Spleen (tissue), 7 donors: Measurements from ENCODE around the gene SCN8A.

Experiments
- CTCF ChIP-seq, 11 experiments: fragments of 200-600 bp in 7 of 11; fragments of 450-650 bp in 4 of 11; sonication (generic) in 4 of 11; IDR thresholded peaks in 8 of 11; conservative IDR thresholded peaks in 3 of 11; 1 replicate in 7 of 11; 2 replicates in 4 of 11; pipeline versions ENCODE4 v1.4.0 to v1.8.0; 2016 to 2021; ENCODE audit warnings: antibody characterized with exemption in 11 of 11, inconsistent platforms in 4 of 11, mild to moderate bottlenecking in 1 of 11
- POLR2A ChIP-seq, 3 donors: fragments of 450-650 bp; IDR thresholded peaks; one replicate each; pipeline ENCODE4 v1.5.1; 2017; ENCODE audit warnings: antibody characterized with exemption in 3 of 3, mild to moderate bottlenecking in 1 of 3
- POLR2AphosphoS5 ChIP-seq, 3 donors: sonication (generic); formaldehyde crosslinking; IDR thresholded peaks; one replicate each; pipeline ENCODE4 v1.5.1; 2017; ENCODE audit warnings: antibody characterized with exemption in 3 of 3
- donor health status: DM: no; HTN: no; CAD: no; lungs with moderate emphysema.
- donor health status: DM: no; HTN: no; CAD: no.
- donor health status: DM: no; HTN: no; CAD: no.

GRCh38 chr12:51852404-51853137 is 261.5 kb downstream of the SCN8A start:
- TF ChIP-seq CTCF (IDR thresholded peaks at IDR 0.05 in 8 of 11, conservative IDR thresholded peaks at IDR 0.05 in 3 of 11) (no peak), POLR2A (IDR thresholded peaks at IDR 0.05) (no peak), POLR2AphosphoS5 (IDR thresholded peaks at IDR 0.05) (no peak)
